ENCODE data around the gene COMMD8.
"Not testable (repeated sequence)": the region's sequence is repeated elsewhere in the genome, so short reads cannot be mapped to it uniquely, and the experiment has no call there.

The COMMD8 gene

DNA sequence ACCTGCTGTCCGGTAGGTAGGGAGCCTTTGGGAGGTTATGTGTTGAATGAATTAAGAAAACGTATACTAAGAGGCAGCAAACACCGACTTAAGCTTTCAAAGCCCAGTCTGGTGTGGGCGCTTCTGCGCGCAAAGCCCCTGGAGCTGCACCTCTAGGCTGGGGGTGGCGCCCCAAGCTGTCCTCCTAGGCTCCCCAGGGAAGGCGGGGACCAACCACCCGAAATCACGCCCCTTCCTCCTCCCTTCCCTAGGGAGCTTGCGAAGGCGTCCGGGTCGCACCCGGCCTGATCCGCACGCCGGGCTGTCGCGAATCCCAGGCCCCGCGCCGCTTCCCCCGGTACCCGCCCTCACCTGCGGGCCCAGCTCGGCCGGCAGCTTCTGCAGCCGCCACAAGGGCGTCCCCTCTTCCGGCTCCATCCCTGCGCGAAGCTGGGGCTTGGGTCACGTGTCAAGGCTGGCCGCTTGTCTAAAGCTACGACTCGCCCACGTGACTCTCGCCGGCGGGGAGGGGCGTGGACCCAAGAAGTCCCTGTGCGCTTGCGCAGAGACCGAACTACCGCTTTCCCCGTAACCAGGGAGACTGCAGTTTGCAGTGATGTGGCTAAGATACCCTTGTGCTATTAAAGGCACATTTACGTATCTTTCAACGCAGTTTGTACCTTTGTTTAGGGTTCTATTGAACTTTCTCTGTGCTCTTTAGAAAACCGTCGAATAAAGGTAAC lies at the start of gene COMMD8:
Gene COMMD8 (minus strand): TSS at position 468 of the 722 bp plus-strand sequence. CDS start 51 bp downstream, at position 417.
- DNase-seq: peak; percentile 63

DNA sequence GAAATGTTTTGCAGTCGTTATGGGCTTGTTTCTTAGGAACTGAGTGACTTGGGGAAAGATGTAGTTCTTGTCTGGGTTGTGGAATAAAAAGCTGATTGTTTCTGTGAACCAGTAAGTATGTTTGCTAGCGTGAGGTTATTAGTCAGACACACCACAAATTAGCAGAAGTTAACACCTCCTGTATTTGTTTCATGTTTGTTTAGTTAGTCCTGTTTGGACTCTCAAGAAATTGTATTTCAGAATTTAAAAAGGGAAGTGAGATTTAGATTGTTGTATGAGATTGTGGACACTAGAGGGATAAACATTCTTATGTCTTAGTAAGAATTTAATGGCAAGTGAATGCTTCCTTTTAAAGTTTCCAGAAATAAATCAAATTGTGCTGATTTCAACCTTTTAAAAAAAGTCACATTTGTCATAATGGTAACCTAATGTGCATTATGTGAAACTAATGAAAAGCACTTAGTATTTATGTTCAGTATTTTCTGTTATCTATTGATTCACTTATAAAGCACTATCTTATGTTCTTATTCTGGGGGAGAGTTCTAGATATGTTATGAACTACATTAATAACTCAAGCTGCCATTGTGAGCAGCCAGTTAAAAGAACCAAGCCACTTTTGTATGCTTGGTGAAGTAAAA lies 47.1 kb upstream of the COMMD8 start:
- peak; percentile 19 for DNase-seq

GRCh38 chr4:47505666-47506065 lies 42.2 kb upstream of the COMMD8 start:
- DNase-seq: no peak

DNA sequence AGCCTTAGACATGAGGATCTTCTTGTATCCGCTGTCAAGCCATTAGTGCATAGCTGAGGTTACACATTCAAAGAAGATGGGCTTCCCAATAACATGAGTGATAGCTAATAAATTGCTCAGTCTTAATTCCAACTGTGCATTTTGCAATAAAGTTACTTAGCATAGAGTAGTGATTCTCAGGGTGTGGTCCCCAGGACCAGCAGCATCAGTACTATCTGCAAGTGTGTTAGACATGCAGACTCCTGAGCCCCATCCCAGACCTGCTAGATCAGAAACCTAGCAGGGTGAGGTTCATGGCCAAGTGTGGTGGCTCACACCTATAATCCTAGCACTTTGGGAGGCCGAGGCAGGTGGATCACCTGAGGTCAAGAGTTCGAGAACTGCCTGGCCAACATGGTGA lies 41.6 kb upstream of the COMMD8 start:
- no peak for DNase-seq

DNA sequence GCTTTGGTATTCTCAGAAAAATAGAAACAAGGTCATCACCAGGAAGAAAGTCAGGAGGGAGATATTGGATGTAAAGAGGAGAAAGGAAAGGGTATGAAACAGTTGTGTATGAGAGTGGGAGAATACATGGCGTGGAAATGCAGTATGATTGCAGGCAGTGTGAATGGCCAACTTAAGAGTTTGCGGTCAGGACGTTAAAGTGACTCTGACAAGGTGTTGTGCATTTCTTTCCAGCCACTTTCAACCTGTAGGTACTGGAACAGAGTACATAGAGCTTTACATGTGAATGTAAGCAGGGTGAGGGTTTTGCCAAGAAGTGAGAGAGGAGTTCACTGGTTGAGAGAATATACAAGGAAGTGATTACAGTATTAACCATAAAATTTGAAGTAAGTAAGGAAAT lies 37.3 kb upstream of the COMMD8 start:
- no peak for DNase-seq

DNA sequence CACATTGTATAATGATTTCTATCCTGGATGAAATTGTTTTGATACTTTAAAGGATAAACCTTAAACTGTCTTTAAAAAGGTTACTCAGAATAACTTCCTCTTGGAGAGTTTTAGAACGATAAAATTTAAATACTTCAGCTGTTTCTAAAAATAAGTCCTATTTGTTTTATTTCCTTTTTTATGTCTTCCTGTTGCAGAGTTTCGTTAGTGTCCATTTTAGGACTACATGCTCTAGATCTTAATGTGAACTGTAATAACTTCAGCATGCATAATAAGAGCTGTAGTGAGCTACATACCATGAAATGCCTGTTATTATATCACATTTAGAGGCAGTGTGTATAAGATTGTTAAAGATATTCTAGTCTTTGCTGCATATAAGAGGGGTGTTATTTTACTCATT lies 36.2 kb upstream of the COMMD8 start:
- DNase-seq: no peak

- DNase-seq: no peak
These were observed 35.4 kb upstream of the COMMD8 start for GRCh38 chr4:47498899-47499298.

DNA sequence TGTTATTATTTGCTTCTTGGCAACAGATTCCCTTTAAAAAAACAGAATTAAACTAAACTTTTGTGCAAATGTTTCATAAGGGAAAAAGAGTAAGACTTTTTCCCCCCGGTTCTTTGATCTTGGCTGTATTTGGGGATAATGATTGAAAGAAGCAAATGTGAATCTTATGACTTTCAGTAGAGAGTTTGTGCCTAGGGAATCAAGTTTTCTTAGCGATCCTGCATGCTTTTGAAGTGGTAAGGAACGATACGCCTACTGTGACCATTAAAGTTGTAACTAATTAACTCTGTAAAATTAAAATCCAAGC lies 30.6 kb upstream of the COMMD8 start:
- no peak for DNase-seq

GRCh38 chr4:47493238-47494123 lies 30.0 kb upstream of the COMMD8 start:
- DNase-seq: no peak

- DNase-seq: no peak
These were observed 27.0 kb upstream of the COMMD8 start for GRCh38 chr4:47490550-47490949.

DNA sequence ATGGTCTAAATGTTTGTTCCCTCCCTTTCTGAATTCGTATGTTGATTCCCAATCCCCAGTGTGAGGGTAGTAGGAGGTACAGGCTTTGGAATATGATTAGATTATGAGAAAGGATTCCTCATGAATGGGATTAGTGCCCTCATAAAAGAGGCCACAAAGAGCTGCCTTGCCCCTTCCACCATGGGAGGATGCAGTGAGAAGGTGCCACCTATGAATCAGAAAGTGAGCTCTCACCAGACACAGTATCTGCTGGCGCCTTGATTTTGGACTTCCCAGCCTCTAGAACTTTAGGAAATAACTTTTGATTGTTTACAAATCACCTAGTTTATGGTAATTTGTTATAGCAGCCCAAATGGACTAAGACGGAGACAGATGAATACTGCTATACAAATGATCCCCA lies 25.2 kb upstream of the COMMD8 start:
- no peak for DNase-seq

DNA sequence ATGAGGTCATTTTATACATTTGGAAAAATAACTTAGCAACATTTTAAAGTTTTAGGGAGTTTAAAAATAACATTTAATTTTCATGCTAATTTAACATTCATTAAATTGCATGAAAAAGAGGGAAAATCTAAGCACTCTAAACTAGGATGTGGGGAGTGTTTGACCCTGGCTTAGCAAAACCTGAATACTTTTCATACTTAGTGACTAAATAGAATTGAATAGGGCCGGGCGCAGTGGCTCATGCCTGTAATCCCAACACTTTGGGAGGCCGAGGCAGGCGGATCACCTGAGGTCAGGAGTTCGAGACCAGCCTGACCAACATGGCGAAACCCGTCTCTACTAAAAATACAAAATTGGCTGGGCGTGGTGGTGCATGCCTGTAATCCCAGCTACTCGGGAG lies 23.2 kb upstream of the COMMD8 start:
- DNase-seq: not testable (repeated sequence)

DNA sequence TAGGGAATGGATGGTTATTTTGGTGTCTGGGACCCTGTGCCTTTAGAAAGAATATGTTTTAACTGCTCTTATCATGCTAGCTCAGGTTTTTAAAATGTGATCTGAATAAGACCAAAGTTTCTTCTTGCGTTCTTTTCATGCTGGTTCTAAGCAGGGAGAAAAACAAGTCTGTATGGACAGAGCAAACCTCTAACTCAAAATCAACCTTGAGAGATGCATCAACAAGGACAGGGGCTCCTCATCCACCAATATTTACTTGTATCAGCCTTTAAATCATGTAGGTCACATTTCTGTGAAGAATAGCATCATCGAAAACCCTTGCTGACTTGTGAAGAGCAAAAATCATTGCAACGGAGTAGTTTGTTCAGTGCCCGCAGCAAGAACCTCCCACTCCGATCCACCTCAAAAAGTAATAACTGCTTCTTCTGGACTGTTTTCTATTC lies 22.8 kb upstream of the COMMD8 start:
- DNase-seq: no peak

GRCh38 chr4:47485768-47486167 lies 22.3 kb upstream of the COMMD8 start:
- DNase-seq: no peak

DNA sequence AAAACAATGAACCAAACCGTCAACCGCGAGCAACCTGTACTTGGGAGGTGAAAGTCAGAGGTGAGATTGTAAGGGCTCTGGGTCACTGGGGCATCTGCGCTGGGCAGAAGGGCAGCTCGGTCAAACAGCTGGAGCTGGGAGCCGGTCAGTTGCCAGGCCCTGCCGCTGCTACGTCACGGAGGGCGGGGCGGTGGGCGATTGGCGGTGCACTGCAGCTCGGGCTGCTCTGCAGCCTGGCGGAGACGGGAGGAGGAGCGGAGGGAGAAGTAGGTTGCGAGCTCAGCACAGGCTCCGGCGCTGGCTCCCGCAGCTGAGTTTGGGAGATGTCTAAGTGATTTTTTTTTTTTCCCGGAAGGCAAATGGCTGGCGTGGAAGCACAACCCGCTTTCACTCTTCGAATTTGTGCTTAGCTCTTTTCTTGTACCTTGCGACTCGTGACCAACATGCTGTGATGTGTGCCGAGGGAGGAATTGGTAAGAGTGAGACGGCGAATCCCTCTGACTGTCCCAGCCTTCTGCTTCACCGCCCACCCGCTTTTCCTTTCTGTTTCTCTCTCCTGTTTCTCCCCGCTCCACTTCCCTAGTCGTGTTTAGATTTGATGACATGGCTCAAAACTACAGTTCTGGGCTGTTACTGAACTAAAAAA lies 21.7 kb upstream of the COMMD8 start, which contains the start of gene ATP10D:
Gene ATP10D (plus strand): TSS at position 229 of the 646 bp plus-strand sequence. CDS start 27,266 bp downstream, outside the sequence.
- DNase-seq: no peak

DNA sequence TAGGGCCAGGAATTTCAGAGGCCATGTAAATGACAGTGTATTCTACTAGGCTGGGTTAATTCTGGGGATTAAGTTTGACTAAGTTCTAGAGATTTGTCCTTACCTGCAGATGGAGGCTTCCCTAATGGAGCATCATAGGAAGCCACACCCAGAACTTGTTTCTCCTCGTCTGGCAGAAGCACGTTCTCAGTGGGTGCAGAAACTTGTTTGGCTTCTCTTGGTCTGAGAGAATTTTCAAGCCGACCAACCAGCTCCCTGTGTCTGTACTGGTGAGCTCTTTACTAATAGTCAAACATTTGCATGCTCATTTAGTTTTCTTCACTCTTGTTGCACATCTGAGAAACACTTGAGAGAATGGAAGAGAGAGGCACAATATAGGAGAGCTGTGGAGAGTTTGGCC lies 20.7 kb upstream of the COMMD8 start:
- DNase-seq: no peak

DNA sequence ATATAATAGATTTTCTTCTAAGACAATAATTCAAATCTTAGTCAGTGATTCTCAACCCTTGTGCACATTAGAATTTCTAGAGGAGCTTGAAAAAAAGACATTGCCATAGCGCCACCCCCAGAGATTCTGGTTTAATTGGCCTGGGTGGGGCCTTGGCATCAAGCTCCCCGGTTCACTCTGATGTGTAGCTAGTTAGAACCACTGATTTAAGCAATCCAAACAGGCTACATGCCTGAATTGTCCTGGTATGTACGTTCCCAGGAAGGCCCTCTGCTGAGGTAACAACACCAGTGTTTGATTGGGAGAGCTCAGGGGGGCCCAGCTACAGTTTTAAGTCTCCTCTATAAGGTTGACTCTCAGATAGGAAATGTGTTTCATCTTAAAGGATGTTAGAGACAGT lies 20.2 kb upstream of the COMMD8 start:
- no peak for DNase-seq

- DNase-seq: no peak
These were observed 18.8 kb upstream of the COMMD8 start for GRCh38 chr4:47482326-47482725.

GRCh38 chr4:47478804-47479203 lies 15.3 kb upstream of the COMMD8 start:
- DNase-seq: no peak

DNA sequence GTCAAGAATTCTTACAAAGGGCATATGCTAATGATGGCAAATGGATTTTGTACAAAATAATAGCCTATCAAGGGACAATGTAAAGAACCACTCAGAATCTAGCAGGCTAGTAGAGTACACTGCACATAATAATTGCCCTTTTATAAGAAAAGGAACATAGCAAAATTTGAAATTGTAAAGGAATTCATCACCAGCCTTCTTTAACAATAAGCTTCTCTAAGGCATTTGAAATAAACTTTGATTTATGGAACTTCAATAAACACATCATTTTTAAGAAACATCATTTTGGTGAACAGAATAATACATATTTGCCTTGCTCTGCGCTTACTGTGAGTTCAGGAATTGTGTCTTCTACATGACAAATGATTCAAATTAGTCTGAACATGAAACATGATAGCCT lies 11.9 kb upstream of the COMMD8 start:
- no peak for DNase-seq

GRCh38 chr4:47474799-47475198 lies 11.3 kb upstream of the COMMD8 start:
- DNase-seq: no peak

GRCh38 chr4:47473141-47473750 lies 9.7 kb upstream of the COMMD8 start:
- DNase-seq: no peak

GRCh38 chr4:47471591-47471990 lies 8.1 kb upstream of the COMMD8 start:
- no peak for DNase-seq
